ENCODE results near the gene HEG1.

HEG1 gene

GRCh38 chr3:125017406-125017805, 38.4 kb downstream of the HEG1 start:
- no peak for DNase-seq (ENCODE audit: low read depth in 4 of 4, low spot score in 1 of 4)

GRCh38 chr3:125014570-125015179, 41.1 kb downstream of the HEG1 start:
- no peak for DNase-seq (ENCODE audit: low read depth in 4 of 4, low spot score in 1 of 4)

DNA sequence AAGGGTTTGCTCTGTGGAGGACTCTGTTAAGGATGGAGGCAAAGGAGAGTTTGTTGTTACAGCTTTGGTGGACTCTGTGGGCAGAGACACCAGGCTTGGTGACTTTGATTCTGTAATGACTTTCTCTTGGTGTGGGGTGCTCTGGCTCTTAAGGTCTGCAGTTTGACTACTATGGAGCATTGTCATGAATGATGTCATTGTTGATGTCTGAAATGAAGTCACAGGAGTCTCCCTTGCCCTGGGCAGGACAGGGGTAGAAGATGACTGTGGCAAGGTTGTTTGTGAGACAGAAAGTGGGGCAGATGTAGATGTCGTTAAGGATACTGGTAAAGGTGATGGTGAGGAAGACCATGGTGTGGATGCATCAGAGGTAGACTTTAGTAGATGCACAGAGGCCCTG, 42.7 kb downstream of the HEG1 start:
- no peak for DNase-seq (ENCODE audit: low read depth in 4 of 4, low spot score in 1 of 4)

DNA sequence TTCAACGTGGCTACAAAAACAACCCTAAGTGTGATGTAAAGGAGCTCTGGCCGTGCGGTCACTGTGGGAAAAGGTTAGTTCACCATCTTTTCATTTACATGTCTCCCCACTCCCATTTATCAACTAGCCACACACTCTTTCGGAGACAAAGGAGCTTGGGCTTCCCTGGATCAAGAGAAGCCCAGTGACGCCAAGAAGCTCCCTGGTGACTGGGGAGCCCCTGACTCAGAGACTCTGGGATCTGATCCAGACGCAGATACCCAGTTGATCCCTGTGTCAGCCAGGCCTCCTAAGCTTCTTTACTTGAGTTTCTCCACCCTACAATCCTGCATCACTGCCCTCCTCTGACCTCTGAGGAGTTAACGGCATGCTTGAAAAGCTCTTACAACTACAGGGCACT, 43.9 kb downstream of the HEG1 start:
- no peak for DNase-seq (ENCODE audit: low read depth in 4 of 4, low spot score in 1 of 4)

- DNase-seq (ENCODE audit: low read depth in 4 of 4, low spot score in 1 of 4), result no peak
These were observed 45.4 kb downstream of the HEG1 start for GRCh38 chr3:125010393-125010792.

DNA sequence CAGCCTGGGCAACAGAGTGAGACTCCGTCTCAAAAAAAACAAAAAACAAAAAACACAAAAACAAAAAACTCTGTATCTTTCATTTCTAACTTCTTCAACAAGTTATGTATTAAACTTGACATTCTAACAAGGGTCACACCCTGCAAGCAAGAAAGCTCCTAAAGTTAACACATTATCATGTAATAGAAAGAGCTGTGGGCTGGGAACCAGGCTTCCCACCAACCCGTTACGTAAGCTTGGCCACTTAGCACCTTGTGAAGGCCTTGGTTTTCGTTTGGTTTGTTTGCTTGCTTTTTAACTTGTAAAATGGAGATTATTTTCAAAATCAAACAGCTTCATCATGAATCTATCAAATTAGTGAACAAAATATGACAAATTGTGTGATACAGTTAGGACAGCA, 47.0 kb downstream of the HEG1 start:
- DNase-seq (ENCODE audit: low read depth in 4 of 4, low spot score in 1 of 4), result no peak

DNA sequence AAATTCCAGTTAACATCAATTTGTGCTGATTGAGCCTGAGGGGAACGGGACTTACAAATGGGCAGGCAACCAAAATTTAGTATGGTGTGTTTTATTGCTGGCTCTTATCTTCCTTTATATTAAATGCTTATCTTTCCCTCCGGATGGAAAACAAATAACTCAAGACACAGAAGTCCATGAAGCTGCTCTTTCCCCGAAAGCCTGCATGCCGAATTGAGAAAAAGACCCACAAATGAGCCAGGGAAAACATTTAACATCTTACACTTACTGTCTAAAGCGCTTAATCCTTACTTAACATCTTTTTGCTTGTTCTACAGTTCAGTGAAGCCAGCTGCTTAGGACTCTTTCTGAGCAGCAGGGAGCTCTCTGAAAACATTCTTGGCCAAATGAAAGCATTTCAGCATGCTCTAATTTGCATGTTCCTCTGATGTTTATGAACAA, 49.5 kb downstream of the HEG1 start:
- DNase-seq (ENCODE audit: low read depth in 4 of 4, low spot score in 1 of 4), result no peak

- no peak for DNase-seq (ENCODE audit: low read depth in 4 of 4, low spot score in 1 of 4)
These were observed 50.1 kb downstream of the HEG1 start for GRCh38 chr3:125005676-125006075.

GRCh38 chr3:125005222-125005621, 50.6 kb downstream of the HEG1 start:
- DNase-seq (ENCODE audit: low read depth in 4 of 4, low spot score in 1 of 4), result no peak

GRCh38 chr3:125003859-125004595, 51.8 kb downstream of the HEG1 start:
- no peak for DNase-seq (ENCODE audit: low read depth in 4 of 4, low spot score in 1 of 4)

DNA sequence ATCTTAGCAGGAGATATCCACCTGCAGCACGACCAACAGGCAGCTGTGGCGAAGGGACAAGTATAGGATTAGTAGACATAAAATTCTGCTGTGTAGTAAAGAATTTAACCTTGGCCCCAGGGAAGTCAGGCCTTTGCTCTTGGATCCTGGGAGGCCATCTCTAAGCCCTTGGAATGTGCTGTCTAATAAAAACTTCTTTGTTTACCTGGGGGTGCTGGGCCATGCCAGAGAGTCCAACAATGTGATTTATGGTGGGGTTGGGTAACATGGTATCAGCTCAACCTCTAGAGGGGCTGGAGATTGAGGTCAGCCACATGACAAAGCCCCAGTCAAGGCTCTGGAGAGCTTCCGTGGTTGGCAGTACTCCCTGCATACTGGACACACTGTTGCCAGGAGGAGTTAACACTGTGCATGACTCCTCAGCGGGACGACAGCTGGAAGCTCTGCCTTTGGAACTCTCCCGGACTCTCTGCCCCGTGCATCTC, 52.4 kb downstream of the HEG1 start:
- no peak for DNase-seq (ENCODE audit: low read depth in 4 of 4, low spot score in 1 of 4)

DNA sequence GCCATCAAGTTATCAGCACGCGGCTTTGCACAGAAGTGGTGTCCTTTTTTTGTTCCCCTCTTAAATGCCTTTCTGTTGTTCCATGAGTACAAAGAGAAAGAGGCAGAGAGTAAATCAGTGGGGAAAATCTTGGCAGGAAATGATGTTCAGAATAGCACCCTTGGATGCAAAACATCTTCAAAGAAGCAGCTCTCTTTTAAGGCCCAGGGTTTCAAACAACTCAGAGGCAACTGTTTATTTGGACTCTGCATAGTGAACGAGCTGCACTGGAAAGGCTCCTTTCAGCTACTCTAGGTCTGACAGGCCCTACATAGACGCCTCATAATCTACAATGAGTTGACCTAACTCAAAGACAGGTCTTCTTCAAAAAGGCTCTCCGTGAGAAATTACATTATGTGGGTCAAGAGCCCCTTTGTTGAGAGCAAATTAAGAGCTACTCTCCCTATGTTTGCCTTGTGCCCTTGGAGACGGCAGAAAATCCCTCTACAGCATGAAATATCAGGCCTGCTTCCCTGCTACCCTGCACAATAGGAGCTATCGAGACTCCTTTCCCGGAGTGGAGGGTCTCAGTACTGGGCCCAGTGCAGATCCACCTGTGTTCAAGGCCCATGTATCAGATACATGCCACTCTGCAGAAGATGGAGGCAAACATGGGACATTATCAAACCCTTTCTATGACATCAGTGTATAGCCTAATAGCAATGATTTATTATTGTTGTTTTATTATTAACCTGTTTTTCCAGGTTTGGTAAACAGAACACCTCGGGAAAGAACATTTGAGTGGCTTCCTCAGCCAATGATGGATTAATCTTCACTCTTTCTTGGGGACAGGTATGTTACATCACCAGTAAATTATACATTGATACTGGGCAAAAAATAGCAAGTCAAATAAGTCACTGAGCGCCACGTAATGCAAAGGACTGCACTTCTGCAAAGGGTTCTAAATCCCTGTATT, 53.1 kb downstream of the HEG1 start:
- DNase-seq (ENCODE audit: low read depth in 4 of 4, low spot score in 1 of 4), result no peak

- no peak for DNase-seq (ENCODE audit: low read depth in 4 of 4, low spot score in 1 of 4)
These were observed 54.0 kb downstream of the HEG1 start for GRCh38 chr3:125001557-125002413.

GRCh38 chr3:125000661-125001060, 55.1 kb downstream of the HEG1 start:
- DNase-seq (ENCODE audit: low read depth in 4 of 4, low spot score in 1 of 4), result no peak

DNA sequence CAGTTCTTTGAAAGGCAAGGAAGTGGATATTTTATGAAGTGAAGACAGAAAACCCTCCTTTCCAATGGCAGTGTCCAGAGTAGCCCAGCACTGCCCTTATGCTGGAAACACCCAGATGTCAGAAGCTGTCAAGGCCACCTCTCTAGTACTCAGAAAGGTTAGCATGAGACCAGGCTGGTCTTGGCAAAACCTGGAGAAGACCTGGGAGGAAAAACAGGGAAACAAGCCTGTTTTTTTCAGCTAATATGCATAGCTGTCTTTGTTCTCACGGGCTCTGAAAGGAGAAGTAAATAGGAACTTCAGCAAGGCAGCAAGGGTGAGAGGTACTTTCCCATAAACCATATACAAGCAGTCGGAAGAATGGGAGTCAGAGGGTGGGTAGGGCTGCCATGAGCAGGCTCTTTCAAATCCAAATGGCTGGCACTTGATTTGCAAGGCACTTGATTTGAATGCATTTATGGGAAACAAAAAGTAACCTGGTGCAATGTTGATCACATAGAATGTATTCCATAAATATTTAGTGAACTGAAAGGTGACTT, 55.8 kb downstream of the HEG1 start:
- no peak for DNase-seq (ENCODE audit: low read depth in 4 of 4, low spot score in 1 of 4)

GRCh38 chr3:124999317-124999716, 56.5 kb downstream of the HEG1 start:
- DNase-seq (ENCODE audit: low read depth in 4 of 4, low spot score in 1 of 4), result no peak

DNA sequence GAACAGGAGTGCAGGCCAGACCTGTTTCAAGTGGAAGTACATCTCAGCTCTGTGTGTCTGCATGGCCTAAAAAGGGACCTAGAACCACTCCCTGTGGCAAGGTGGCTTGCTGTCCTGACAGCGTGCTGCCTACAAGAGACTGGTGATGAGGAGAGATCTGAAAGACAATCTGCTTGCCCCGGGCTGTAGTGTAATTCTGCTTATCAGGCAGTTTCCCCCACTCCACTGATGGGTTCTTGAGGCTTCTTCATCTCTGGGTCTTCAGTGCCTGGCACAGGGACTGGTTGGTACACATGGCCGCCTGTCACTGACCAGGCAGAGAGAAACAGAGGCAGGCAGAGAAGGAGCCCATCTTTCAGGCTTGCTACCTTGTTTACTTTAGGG, 57.6 kb downstream of the HEG1 start:
- no peak for DNase-seq (ENCODE audit: low read depth in 4 of 4, low spot score in 1 of 4)

GRCh38 chr3:124997303-124998246, 58.2 kb downstream of the HEG1 start:
- no peak for DNase-seq (ENCODE audit: low read depth in 4 of 4, low spot score in 1 of 4)

DNA sequence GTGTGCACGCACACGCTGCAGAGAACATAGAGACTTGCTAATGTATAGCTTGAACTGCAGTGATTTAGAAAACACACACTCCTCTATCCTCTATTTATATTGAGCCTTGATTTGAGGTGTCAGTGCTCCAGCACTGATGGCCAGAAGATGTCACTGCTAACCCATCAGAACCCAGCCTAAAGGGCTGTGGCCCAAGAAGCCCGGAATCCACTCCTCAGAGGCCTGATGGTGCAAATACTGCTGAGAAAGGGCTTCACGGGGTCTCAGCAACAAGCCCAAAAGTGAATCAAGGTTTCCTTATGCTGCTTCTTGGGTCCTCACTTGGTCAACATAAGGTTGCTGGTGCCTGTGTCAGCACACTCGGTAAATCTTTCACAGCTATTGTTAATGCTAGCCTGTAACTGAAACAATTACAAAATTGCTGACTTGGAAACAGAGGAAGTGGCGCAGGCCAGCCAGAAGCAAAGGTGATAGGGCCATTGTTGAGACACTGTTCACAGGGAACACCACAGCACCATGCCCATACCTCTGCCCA, 60.3 kb downstream of the HEG1 start:
- DNase-seq (ENCODE audit: low read depth in 4 of 4, low spot score in 1 of 4), result peak; percentile 8 to 17 (median 16)

Data from stimulated activated CD4-positive, alpha-beta T cell treated with anti-CD3 and anti-CD28 coated beads, Interleukin-1b, Interleukin-23, amount 100 ng/mL, for 24 hours (primary cell).